Neuron (in vitro differentiated cells): ENCODE measurements around the gene OR2K2.
"Not testable (repeated sequence)": the region's sequence is repeated elsewhere in the genome, so short reads cannot be mapped to it uniquely, and the experiment has no call there.

Experiments
- H2AFZ ChIP-seq: one replicate; pipeline ENCODE4 v1.6.1; 2013; ENCODE audit warnings: low read depth, mild to moderate bottlenecking, inconsistent platforms, low read length, moderate library complexity
- H3K27me3 ChIP-seq: one replicate; pipeline ENCODE4 v1.6.1; 2013; ENCODE audit warnings: low read length; ENCODE audit not compliant: insufficient read depth
- H3K36me3 ChIP-seq: one replicate; pipeline ENCODE4 v1.6.1; 2013; ENCODE audit warnings: low read length; ENCODE audit not compliant: insufficient read depth
- H3K4me1 ChIP-seq: one replicate; pipeline ENCODE4 v1.6.1; 2013; ENCODE audit warnings: low read length; ENCODE audit not compliant: insufficient read depth
- H3K4me3 ChIP-seq: 2 replicates; pipeline ENCODE4 v1.5.1; 2013; ENCODE audit warnings: mild to moderate bottlenecking, low read length, moderate library complexity
- H3K9me3 ChIP-seq: one replicate; pipeline ENCODE4 v1.6.1; 2013; ENCODE audit warnings: low read length

Gene OR2K2

DNA sequence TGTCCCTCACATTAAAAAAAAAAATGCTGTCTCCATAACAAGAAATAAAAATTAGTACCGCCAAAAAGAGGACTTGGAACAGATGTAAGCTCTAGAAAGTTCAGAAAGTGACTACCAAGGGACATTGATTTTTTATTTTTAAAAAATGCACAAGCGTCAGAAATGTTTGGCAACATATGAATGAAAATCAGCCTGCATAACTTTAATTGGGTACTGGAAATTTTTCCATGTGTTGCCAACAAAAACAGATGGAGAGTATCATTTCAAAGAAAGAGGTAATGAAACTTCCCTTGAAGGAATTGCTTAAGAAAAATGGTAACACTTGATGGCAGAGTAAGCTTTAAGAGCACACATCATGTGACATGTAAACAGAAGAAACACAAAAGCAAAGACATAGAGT lies 47.2 kb downstream of the OR2K2 start:
- Histone ChIP-seq H2AFZ (no peak overlapping the region), H3K4me3 (no peak overlapping the region), H3K27me3 (no peaks in the 10 kb centered on the region), H3K9me3 (no peaks in the 10 kb centered on the region), H3K36me3 (no peaks in the 10 kb centered on the region), H3K4me1 (no peaks in the 10 kb centered on the region)

- H3K36me3 ChIP-seq, H3K9me3 ChIP-seq, H3K4me3 ChIP-seq, H2AFZ ChIP-seq, H3K27me3 ChIP-seq: not testable (repeated sequence)
- peaks cover 14% of the 10 kb centered on the region for H3K4me1 ChIP-seq
These were observed 49.2 kb downstream of the OR2K2 start for GRCh38 chr9:111280795-111281194.
